IMR-90 (cell line): Measurements from ENCODE around the gene GNG12. TPM values are rescaled to one million over a fixed set of nuclear protein-coding genes. Genes with fewer than 3 reads are reported as not detected.

Experiments used
- ATAC-seq: fragments of 200-7000 bp; cut with Tn5 transposase; 2 replicates; pipeline ENCODE4 v1.9.1; 2020; ENCODE audit warnings: low read depth, mild to moderate bottlenecking, moderate library complexity
- BruUV-seq: library from RNA; stranded (reverse); fragments of 400-500 nt; replicated peaks from 2 replicates; lab custom pipeline; 2021; lab: Mats Ljungman, UMichigan
- CTCF ChIA-PET: fragments of 300-600 bp; formaldehyde crosslinking; extraction: SDS; loops from one replicate; lab custom pipeline; 2021; ENCODE audit warnings: antibody characterized with exemption; lab: Yijun Ruan, JAX
- POLR2A ChIA-PET: fragments of 300-600 bp; sonication (Branson Sonifier 250); formaldehyde crosslinking; loops from one replicate; lab custom pipeline; 2022; ENCODE audit warnings: antibody characterized with exemption; ENCODE audit not compliant: unreplicated experiment; lab: Charles Lee
- DNase-seq: peaks from one replicate; pipeline ENCODE4 v3.0.0; 2013
- H2AFZ ChIP-seq: replicated peaks from 2 replicates; pipeline ENCODE3; 2013; ENCODE audit warnings: low read length, mild to moderate bottlenecking; ENCODE audit not compliant: poor library complexity
- H2AK5ac ChIP-seq: 2 replicates; pipeline ENCODE4 v1.6.1; 2013; ENCODE audit warnings: low read depth, low read length, inconsistent platforms
- H2AK9ac ChIP-seq: replicated peaks from 2 replicates; pipeline ENCODE3; 2013; ENCODE audit warnings: mild to moderate bottlenecking, low read depth, low read length, moderate library complexity; ENCODE audit not compliant: poor library complexity
- H2BK120ac ChIP-seq: 2 replicates; pipeline ENCODE4 v1.6.1; 2013; ENCODE audit warnings: low read depth, low read length, inconsistent platforms
- H2BK15ac ChIP-seq: 3 replicates; pipeline ENCODE4 v1.6.1; 2013; ENCODE audit warnings: low read depth, low read length, inconsistent platforms
- H2BK20ac ChIP-seq: 2 replicates; pipeline ENCODE4 v1.6.1; 2013; ENCODE audit warnings: low read depth, mild to moderate bottlenecking, inconsistent platforms, low read length, moderate library complexity
- H2BK5ac ChIP-seq: 2 replicates; pipeline ENCODE4 v1.6.1; 2013; ENCODE audit warnings: mild to moderate bottlenecking, low read depth, low read length, inconsistent platforms; ENCODE audit not compliant: poor library complexity, severe bottlenecking
- H3K14ac ChIP-seq: replicated peaks from 2 replicates; pipeline ENCODE4 v1.6.1; 2013; ENCODE audit warnings: low read depth, low read length, inconsistent platforms
- H3K18ac ChIP-seq: 2 replicates; pipeline ENCODE4 v1.6.1; 2013; ENCODE audit warnings: low read depth, low read length, control low read depth
- H3K23ac ChIP-seq: 2 replicates; pipeline ENCODE4 v1.6.1; 2013; ENCODE audit warnings: low read depth, low read length, inconsistent platforms
- H3K27ac ChIP-seq: 2 replicates; pipeline ENCODE4 v1.5.1; 2013; ENCODE audit warnings: mild to moderate bottlenecking, control low read depth, low read length; ENCODE audit not compliant: insufficient read depth
- H3K27me3 ChIP-seq: 2 replicates; pipeline ENCODE4 v1.6.1; 2013; ENCODE audit warnings: low read length; ENCODE audit not compliant: control insufficient read depth, insufficient read depth
- H3K36me3 ChIP-seq: 2 replicates; pipeline ENCODE4 v1.6.1; 2013; ENCODE audit warnings: low read length, mixed read lengths; ENCODE audit not compliant: control insufficient read depth, insufficient read depth
- H3K4ac ChIP-seq: 2 replicates; pipeline ENCODE4 v1.6.1; 2013; ENCODE audit warnings: low read depth, low read length, inconsistent platforms
- H3K4me1 ChIP-seq: 2 replicates; pipeline ENCODE4 v1.6.1; 2013; ENCODE audit warnings: low read length, mixed read lengths; ENCODE audit not compliant: control insufficient read depth, insufficient read depth
- H3K4me2 ChIP-seq: 2 replicates; pipeline ENCODE4 v1.6.1; 2013; ENCODE audit warnings: low read depth, mild to moderate bottlenecking, control low read depth, low read length, moderate library complexity
- H3K4me3 ChIP-seq: 2 replicates; pipeline ENCODE4 v1.5.1; 2013; ENCODE audit warnings: low read depth, mild to moderate bottlenecking, control low read depth, low read length, moderate library complexity; ENCODE audit not compliant: insufficient read depth
- H3K56ac ChIP-seq: 2 replicates; pipeline ENCODE4 v1.6.1; 2013; ENCODE audit warnings: low read length, inconsistent platforms; ENCODE audit not compliant: insufficient read depth; ENCODE audit errors: extremely low read depth
- H3K79me1 ChIP-seq, 2 experiments: 2 replicates each; pipeline ENCODE4 v1.6.1; 2013; ENCODE audit warnings: low read length in 2 of 2, inconsistent platforms in 1 of 2, low read depth in 1 of 2
- H3K9ac ChIP-seq: 2 replicates; pipeline ENCODE4 v1.6.1; 2013; ENCODE audit warnings: low read depth, low read length, control low read depth
- H3K9me1 ChIP-seq: 2 replicates; pipeline ENCODE4 v1.6.1; 2013; ENCODE audit warnings: low read length, inconsistent platforms; ENCODE audit not compliant: insufficient read depth
- H3K9me3 ChIP-seq: 2 replicates; pipeline ENCODE4 v1.6.1; 2013; ENCODE audit warnings: low read length; ENCODE audit not compliant: control insufficient read depth, insufficient read depth
- H4K20me1 ChIP-seq: 2 replicates; pipeline ENCODE4 v1.6.1; 2013; ENCODE audit warnings: low read length, inconsistent platforms; ENCODE audit not compliant: insufficient read depth
- H4K5ac ChIP-seq: 2 replicates; pipeline ENCODE4 v1.6.1; 2013; ENCODE audit warnings: mild to moderate bottlenecking, low read depth, low read length, control low read depth
- H4K8ac ChIP-seq, 2 experiments: 2 replicates each; pipeline ENCODE4 v1.6.1; 2013; ENCODE audit warnings: low read depth in 2 of 2, low read length in 2 of 2, control low read depth in 1 of 2, inconsistent platforms in 1 of 2
- H4K91ac ChIP-seq: 2 replicates; pipeline ENCODE4 v1.6.1; 2013; ENCODE audit warnings: low read depth, low read length, inconsistent platforms; ENCODE audit not compliant: insufficient read depth
- SMC3 ChIP-seq: fragments of 150-350 bp; IDR thresholded peaks from 2 replicates; pipeline ENCODE4 v1.6.1; 2016; ENCODE audit warnings: low read depth, mild to moderate bottlenecking, antibody characterized with exemption, low read length, moderate library complexity
- WGBS, 2 experiments: methylation state at CpG; one replicate each; pipeline versions ENCODE4 v1.1.5 to v1.1.7; 2013; ENCODE audit warnings: missing lambda C conversion rate in 2 of 2; ENCODE audit not compliant: insufficient read length in 1 of 2; ENCODE audit errors: extremely low coverage in 2 of 2; 5-methylcytosine and 5-hydroxymethylcytosine counted together
- dilution Hi-C: fragments of 300-500 bp; cut with HindIII; formaldehyde crosslinking; loops from one replicate; pipeline ENCODE4 v1.14.3; 2018; ENCODE audit warnings: low sequenced_read_pairs; ENCODE audit not compliant: unreplicated experiment
- in situ Hi-C: fragments of 300-500 bp; cut with MboI; formaldehyde crosslinking; loops from 3 replicates; pipeline ENCODE4 v1.14.3; 2019; ENCODE audit warnings: low sequenced_read_pairs, inconsistent platforms, mixed read lengths
- intact Hi-C: fragments of 100-400 bp; cut with micrococcal nuclease; formaldehyde crosslinking; loops from 2 replicates; pipeline ENCODE4 v1.10.0; 2022
- polyA plus RNA-seq, 3 experiments: library from polyadenylated mRNA; depleted of rRNA; stranded (reverse); fragments of >200 nt; gene quantifications; 2 replicates each; pipeline ENCODE4 v1.2.3, GENCODE V29; 2012; ENCODE audit warnings: low replicate concordance in 1 of 3
- total RNA-seq: library from RNA; depleted of rRNA; stranded (reverse); fragments of >200 nt; gene quantifications from 2 replicates; pipeline ENCODE4 v1.2.3, GENCODE V29; 2012

GNG12 gene
- total and polyA plus RNA-seq, 2 of the 4 experiments (the other 2 are of a cell fraction) = 92.3 to 132 TPM

- Histone ChIP-seq H3K14ac (no peak overlapping the region), H3K36me3 (peaks cover 7% of the 10 kb centered on the region), H3K4ac (no peak overlapping the region), H2AK5ac (no peak overlapping the region), H4K20me1 (peaks cover 80% of the 10 kb centered on the region), H3K9me3 (no peaks in the 10 kb centered on the region), H3K27ac (no peak overlapping the region), H2AFZ (no peak overlapping the region), H3K18ac (no peak overlapping the region), H3K9ac (no peak overlapping the region), H4K5ac (no peak overlapping the region), H3K79me1 (peaks cover 39 to 94% of the 10 kb centered on the region in 2 experiments), H2BK5ac (no peak overlapping the region), H2BK15ac (no peak overlapping the region), H3K9me1 (peaks cover 10% of the 10 kb centered on the region), H3K27me3 (no peaks in the 10 kb centered on the region), H3K4me3 (no peak overlapping the region), H3K56ac (no peak overlapping the region), H3K4me2 (no peak overlapping the region), H2BK120ac (no peak overlapping the region), H3K23ac (no peak overlapping the region), H4K91ac (no peak overlapping the region), H2AK9ac (no peak overlapping the region), H4K8ac (no peak overlapping the region), H3K4me1 (peaks cover 17% of the 10 kb centered on the region), H2BK20ac (no peak overlapping the region)
- ChIA-PET POLR2A (no interaction called here), CTCF (interaction anchor here (0.6 kb wide), 1 partner anchor 11 kb away, joined by 3 read pairs; no protein-coding TSS in a partner anchor)
- intact Hi-C loops (no loop called here), dilution Hi-C loops (no loop called here), in situ Hi-C loops (no loop called here)
- ATAC-seq (no peak), DNase-seq (no peak)
- no CpG with 5 or more reads among the region's 1 CpG for WGBS, 2 experiments
- BruUV-seq = no TSS peak
- no peak for TF ChIP-seq SMC3
These were observed 15.1 kb downstream of the GNG12 start for GRCh38 chr1:67818162-67818561.
